ENCODE data around the gene RPS6KA3.

Gene RPS6KA3

DNA sequence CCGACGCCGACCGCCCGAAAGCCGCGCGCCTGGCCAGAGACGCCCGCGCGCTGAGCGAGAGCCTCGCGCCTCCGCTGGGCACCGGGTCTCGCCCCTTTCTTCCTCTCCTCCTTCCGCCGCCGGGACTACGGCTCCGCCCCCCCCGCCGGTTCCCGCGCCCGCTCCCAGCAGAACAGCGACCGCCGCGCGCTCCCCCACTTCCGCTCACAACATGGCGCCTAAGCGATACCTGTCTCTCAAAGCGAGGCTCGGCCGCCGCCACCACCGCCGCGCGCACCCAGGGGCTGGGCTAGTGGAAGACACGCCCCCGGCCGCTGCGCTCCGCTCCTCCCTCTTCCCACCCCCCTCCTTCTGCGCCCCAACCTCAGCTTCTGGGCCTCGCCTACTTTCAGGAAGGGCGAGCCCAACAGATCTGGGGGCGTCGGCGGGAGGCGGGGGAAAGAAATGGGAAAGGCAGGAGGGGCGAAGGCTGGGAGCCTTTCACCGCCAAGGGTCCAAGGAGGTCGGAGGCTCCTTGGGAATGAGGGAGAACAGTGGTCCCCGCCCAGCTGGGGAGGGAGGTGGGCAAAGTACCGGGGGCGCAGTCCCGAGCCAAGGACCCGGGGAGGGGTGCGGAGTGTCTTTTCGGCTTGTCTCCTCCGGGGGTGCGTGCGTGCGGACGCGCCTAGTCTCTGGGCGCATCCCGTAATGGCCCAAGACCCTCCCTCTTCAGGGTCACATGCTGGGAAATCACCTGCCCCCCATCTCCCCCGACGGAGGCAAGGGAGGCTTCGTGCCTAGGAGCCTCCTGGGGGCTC lies at the start of gene RPS6KA3:
TSS of gene RPS6KA3 (minus strand) at position 100 of the 797 bp plus-strand sequence. CDS start 277 bp downstream, outside the sequence.
- DNase-seq = peak; percentile 77

DNA sequence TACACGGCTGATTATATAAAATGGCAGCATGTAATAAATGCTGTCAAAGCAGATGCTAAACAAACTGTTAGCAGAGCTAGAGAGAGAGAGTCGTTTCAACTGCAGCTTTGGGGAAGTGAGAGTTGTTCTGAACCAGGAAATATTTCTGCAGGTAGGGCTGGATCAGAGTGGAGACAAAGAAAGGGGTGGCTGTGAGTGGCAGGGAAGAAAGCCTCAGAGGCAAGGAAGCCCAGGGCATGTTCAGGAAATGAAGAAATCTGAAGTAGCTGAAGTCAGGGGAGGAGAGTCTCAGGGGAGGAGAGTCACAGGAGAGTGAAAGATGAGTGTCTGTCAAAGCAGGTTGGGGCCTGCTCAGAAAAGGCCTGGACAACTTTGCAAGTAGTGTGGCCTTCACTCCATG lies 48.4 kb upstream of the RPS6KA3 start:
- no peak for DNase-seq

DNA sequence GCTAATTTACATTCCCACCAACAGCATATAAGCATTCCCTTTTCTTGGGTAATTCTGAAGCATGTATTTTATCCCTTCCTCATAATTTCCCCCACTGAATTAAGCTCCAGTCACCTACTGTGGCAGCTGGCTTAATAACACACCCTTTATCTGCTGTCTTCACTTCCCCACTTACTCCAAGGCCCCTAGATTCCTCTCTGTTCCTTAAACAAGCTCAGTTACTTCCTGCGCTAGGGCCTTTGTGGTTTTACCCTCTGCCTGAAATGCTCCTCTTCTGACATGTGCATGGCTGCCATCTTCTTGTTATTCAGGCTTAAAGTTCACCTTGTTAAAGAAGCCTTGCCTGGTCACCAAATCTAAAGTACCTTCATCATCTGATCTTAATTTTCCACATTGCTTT lies 47.2 kb upstream of the RPS6KA3 start:
- no peak for DNase-seq

DNA sequence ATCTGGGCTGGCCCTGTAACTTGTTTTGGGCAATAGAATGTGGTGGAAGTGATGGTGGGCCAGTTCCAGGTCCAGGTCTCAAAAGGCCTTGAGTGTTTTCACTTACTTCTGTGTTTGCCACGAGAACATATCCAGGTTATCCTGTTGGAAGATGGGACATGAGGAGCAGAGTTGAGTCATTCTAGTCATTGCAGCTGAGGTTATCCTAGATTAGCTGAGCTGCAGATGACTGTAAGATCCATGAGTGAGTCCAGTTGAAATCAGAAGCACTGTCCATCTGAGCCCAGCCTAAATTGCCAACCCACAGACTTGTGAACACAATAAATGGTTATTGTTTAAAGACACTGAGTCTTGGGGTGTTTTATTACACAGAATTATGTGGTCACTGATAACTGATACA lies 45.3 kb upstream of the RPS6KA3 start:
- DNase-seq = no peak

DNA sequence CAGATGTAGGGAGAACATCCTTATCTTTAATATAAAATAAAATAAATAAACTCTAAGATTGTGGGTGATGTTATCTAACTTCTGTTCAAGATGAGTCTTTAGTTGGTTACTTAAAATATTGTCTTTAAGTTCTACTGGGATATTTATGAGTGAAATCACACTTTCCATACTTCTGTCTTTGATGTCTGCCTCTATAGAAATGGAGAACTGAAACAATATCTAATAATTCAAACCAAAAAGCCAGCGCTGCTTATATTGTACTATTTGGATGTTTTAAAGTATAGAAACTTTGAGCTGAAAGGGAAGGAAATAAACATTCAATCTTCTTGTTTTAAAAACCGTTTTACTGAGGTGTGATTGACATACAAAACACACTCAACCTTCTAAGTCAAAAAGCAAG lies 44.8 kb upstream of the RPS6KA3 start:
- DNase-seq = no peak

DNA sequence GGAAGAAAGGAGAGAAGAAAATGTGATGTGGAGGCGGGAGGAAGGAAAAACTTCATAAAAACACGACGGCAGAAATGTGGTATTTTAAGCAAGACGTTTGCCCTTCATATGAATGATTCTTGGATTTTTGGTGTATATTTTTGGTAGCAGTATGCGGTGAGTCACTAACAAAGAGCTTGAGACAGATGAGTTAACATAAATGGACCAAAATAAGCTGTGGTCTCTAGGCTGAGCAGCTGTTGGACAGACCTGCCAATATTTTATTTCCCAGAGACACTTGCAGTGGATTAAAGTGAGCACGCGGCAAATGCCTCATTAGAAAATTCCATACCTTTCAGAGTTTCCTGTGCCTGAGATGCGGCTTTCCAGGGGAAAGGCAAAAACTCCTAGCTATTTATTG lies 43.1 kb upstream of the RPS6KA3 start:
- DNase-seq = no peak

DNA sequence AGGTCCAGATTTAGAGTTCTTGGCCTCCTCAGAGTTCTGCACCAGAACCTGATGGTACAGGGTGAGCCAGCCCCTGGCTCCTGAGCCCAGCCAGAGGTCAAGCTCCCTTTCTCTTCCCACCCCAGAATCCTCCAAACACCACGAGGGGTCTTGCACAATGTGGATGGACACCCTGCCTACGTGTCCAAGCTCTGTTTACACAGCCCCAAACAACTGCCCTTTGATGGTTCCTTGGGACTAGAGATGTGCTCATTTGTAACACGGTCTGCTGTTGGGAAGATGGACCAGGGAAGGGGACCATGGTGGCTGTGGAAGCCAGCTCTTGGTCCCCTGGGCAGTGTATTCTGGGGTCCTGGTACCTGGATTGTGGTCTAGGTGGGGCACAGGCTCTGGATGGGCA lies 40.0 kb upstream of the RPS6KA3 start:
- no peak for DNase-seq

DNA sequence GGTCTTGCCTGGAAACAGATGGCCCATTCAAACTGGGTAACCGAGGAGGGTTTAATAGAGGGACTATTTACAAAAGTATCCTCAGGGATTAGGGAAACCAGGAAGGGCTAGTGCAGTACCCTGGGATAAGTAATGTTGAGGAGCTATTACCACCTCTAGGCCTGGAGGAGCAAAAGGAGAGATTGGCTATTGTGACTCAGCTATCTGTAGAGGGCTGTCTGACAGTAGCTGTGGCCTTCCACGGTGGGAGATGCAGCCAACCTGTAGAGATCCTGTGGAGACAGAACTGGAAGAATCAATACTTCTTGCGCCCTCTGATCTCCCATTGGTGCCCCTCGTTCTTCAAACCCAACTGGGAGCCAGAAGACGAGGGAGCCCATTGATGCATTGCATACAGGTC lies 34.1 kb upstream of the RPS6KA3 start:
- no peak for DNase-seq

DNA sequence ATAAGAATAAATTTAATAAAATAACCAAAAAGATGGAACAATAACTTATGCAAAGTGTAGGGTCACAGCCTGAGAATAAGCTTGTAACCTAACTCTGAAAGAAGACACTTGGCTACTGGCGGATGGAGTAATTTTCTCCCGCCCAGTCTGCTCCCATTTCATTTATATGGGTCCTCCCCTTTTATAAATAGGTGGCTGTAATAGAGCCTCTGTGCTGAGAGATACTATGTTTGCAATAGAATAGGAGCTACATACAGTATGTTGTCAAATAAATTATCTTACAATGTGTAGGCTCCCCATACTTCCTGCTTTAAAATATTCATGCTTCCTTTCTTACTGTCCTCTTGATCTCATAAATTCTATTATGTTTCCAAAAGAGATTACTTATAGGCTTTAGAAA lies 28.2 kb upstream of the RPS6KA3 start:
- no peak for DNase-seq

DNA sequence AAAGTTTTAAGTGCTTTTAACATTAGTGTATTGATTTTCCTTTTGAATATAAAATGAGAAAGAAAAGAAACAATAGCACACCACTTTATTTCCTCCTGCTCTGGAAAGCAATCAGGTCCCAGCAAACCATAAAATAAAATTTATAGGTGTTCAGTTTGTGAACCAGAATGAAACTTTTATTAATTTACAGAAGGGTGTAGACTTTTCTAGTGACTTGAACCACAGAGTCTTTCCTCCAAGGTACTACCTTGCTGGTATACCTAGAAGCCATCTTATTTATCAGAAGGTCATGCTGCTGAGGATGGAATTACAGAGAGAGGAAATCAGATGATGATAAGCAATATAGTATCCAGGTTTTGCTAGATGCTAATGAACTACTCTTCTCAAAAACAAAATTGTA lies 27.6 kb upstream of the RPS6KA3 start:
- DNase-seq = no peak

DNA sequence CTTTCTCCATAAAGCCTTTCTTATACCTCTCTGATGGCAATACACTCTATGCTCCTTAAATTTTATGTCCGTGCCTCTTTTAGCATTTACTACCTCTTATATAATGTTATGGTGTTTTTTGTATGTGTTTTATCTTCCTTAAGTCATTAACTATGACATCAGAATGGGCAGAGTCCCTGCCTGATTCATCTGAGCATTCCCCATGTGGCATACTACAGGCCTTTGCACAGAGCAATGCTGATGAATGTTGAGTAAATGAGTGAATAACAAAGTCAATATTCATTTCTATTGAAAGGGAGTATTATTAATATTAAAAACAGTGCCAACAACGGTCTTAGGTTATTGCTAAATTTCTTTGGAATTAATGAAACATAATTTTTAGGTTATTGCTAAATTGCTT lies 18.8 kb upstream of the RPS6KA3 start:
- no peak for DNase-seq

DNA sequence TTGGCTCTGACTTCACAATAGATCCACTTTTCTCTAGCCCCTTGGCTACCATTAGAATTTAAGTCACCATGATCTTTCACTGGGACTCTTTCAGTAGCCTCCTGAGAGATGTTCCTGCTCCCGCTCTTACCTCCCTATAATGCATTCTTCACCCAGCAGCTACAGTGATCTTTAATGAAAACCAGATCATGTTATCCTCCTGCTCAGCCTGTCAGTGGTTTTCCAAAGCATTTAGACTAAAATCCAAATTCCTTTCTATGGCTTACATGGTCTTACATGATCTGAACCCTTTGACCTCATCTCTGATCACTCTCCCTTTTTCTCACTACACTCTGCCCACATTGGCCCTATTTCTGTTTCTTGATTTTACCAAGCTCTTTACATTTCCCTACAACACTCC lies 18.3 kb upstream of the RPS6KA3 start:
- no peak for DNase-seq

DNA sequence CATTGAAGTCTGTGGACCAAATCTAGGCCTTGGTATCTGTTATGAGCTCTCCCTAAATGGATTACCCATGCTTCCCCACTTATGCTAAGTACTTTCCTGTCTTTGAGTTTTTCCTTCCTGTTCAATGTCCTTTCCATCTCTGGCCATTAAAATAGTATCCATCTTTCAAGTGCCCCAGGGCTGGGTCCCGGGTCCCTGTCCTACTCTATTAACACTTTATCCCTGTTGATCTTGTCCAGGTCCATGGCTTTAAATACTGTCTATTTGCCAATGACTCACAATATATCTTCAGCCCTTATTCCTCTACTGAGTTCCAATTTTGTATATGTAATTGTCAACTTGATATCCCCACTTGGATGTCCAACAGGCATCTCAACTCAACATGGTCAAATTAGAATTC lies 17.7 kb upstream of the RPS6KA3 start:
- no peak for DNase-seq

DNA sequence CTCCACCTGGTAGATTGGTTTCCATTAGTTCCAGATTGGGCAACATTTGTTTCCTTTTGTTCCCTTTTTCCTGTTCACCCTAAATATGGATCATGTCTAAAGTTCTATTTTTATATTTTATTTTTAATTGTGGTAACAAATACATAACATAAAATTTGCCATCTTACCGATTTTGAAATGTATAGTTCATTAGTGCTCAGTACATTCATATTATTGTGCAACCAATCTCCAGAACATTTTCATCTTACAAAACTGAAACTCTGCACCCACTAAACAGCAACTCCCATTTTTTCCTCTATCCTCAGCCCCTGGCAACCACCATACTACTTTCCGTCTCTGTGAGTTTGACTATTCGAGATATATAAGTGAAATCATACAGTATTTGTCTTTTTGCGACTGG lies 14.2 kb upstream of the RPS6KA3 start:
- DNase-seq = no peak

DNA sequence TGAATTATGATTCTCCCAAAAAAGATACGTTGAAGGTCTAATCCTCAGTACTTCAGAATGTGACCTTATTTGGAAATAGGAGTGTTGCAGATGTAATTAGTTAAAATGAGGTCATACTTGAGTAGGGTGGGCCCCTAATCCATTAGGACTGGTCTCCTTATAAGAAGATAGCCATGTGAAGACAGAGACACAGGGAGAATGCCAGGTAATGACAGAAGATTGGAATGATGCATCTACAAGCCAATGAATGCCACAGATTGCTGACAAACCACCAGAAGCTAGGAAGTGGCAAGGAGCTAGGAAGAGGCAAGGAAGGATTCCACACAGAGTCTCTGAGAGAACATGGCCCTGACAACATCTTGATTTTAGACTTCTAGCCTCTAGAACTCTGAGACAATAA lies 7.4 kb upstream of the RPS6KA3 start:
- DNase-seq = no peak

DNA sequence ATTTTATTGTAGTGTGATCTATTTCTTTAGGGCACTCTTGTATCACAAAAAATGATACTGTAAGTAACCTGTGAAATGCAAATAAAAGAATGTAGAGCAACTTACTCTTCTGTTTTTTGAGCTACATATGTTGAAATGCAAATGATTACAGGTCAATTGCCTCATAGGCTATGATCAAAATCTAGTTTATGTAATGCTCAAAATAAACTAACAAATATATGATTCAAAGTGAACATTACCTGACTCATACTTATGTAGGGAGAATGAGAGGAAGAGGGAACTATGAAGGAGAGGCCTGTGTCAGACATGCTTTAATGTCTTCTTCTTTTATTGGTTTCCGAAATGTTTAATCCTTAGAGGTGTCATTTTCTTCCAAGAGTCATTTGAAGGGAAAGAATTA lies 5.0 kb upstream of the RPS6KA3 start:
- DNase-seq = no peak

DNA sequence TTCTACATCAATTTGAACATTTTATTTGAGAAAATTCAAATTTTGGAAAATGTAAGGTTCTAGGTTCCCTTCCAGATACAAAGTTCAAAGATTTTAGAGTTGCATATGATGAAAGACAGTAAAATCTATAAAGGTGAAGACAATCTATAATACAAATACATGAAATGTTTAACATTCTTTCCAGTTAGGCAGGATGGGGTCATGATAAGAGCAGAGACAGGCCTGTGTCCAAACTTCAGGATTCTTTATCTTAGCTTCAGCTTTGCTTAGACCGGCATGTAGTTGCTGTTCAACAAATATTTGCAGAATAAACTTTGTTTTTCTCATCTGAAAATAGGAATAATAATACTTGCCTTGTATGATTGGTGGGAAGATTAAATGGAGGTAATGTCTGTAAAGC lies 4.5 kb upstream of the RPS6KA3 start:
- DNase-seq = no peak

DNA sequence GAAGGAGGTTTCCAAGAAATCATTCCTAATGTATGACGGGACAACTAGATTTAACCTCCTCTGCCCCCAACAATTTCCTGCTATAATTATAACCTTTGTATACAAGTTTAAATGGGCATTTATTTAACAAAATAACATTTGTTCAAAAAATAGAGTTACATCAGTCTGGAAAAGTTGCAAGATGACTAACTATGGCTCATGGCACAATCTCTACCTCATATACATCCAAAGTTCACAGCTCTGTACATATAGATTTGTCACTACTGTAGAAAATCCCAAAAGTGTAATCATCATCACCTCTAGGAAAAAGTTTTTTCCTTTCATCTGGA lies 3.8 kb upstream of the RPS6KA3 start:
- DNase-seq = no peak

DNA sequence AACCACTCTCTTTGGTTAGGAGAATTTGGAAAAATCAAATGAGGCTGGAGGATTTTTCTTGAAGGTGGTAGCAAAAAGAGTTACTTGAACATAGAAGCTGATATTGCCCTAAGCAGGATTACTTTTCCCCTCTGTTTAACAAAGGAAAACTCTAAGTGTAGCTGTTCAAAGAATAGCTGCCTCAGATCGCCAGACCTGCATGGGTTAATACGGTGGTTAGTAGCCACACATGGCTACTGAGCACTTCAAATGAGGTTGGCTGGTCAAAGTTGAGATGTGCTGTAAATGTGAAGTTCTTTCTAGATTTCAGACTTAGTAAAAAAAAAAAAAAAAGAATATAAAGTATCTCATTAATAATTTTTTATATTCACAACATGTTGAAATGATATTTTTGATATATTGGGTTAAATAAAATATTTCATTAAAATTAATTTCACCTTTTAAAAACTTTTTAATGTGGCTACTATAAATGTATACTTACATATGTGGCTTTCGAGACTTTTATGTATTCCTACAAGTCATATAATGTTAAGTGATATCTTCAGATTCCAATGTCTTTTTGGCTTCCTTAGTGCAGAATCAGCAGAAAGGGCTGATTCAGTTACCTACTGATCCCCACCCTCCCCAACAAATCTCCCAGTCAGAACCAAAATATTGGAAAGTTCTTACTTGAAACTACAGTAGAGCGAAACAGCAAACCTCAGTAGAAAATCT lies 3.3 kb upstream of the RPS6KA3 start:
- DNase-seq = no peak

DNA sequence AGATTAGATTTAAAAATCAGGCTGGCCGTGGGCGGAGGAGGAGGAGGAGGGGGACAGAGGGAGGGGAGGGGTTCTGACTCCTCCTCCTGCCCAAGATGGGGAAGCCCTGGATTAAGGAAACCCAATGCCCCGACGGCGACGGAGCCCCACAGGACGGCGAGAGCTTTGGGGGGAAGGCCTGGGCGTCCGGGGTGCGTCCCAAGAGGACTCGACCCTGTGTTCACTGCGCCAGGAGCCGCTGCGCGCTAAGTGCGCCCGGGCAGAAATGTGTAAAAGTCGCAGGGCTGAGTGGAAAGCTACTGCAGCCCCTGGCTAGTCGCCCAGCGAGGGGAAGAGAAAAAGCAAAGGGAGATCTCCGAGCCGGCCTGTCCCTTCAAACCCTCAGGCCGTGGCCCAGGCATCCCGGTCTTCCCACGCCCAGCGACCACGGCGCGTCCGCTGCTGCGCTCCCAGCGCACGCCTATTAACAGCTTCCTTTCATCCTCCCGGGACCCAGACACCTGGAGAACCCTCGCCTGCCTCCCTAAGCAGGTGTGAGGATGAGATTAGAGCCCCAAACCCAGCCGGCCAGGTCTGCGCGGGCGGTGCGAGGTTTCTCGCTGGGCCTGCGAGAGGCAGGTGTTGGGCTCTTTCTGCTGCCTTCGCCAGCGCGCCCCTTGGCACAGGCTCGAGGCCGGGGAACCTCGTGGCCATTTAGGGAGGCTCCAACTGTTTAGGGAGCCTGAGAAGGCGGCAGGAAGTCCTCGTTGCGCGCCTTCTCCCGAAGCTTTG lies 1.4 kb upstream of the RPS6KA3 start:
- DNase-seq = peak; percentile 10

DNA sequence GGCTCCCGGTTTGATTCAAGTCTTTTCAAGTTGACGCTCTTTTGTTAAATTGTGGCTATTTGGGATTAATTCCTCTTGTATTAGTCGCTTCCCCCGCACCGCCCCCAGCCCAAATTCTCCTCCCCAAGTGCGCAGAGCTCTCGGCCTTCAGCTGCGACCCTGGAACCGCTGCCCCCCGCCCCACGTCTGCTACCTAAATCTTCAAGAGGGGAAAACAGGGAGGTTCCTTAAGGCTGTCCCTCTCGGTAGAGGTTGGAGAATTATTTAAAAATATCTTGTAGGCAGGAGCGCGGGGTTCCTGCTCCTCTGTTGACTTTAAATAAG lies 860 bp upstream of the RPS6KA3 start:
- DNase-seq = no peak

DNA sequence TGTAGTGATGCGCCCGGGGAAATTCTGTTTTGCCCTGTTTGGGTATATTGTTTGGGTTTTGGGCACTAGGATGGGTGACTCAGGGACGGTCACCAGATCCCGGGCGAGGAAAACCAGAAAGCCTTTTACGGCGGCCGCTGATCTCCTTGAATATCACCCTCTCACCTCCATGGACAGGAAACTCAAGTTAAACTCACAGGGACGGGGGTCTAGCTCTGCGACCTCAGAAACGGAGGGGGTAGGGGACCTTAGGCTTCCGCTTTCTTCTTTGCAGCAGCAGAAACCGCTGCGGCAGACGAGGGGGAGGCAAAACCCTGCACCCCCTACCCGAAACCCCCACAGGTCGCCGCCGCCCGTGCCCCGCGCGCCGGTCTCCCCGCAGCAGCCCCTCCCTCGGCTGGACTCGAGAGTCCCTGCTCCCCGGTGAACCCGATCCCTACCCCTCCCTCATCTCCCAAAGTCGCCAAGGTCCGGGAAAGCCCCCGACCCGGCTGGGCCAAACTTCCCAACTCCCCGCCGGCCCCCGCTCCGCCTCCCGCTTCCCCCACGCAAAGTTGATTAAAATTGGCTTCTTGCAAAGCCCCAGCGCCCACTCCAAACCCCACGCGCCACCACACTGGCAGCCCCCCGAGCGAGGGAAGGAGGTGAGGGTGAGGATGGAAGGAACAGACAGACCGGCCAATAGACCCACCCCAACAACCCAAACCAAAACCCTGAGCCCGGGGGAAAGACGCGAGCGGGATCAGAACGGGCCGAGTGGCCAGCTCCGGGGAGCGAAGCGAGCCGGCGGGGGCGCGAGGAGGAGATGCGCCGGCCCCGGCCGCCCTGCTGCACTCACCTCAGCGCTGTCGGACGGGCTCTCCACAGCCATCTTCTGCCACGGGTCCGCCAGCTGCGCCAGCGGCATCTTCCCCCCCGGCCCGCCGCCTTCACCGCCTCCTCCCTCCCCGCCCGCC lies 705 bp downstream of the RPS6KA3 start:
- DNase-seq = no peak

DNA sequence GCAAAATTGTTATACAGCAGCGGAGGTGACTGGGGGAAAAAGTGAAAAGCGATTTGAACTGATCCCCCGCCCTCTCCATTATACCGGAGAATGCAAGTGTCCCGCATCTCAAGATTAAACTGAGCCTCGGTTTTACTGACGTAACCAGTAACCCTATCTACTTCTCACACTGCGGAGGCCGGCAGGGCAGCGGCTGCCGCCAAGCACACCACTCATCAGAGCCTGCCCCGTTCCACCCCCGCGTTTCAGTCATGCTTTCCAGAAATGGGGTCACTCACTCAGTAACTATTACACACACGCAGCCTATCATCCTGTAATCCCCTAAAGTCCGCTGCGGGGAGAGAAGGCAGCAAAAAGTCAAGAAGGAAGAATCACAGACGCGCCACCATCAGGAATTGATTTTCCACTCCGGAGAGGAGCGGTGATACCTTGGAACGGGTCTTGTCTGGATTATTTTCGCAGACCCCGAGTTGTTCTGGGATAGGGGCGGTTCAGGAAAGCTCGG lies 1.4 kb downstream of the RPS6KA3 start:
- peak; percentile 22 for DNase-seq

Data from NCI-H2171 (cell line).